GM23248 (cell line): ENCODE results near the gene GMEB2.

Source experiments
- EZH2 ChIP-seq: fragments of 200-600 bp; sonication (generic); IDR thresholded peaks from 2 replicates; pipeline ENCODE4 v1.6.1; 2018; ENCODE audit warnings: antibody characterized with exemption, mild to moderate bottlenecking; ENCODE audit not compliant: insufficient read depth, poor library complexity, severe bottlenecking
- EZH2phosphoT487 ChIP-seq: fragments of 200-600 bp; sonication (generic); IDR thresholded peaks from 2 replicates; pipeline ENCODE4 v1.6.1; 2018; ENCODE audit warnings: antibody characterized with exemption, moderate library complexity, mild to moderate bottlenecking, low read depth; ENCODE audit not compliant: insufficient read depth

GRCh38 chr20:63658749-63659187 is 31.9 kb upstream of the GMEB2 start:
- TF ChIP-seq EZH2 (no peak), EZH2phosphoT487 (no peak)
